Stimulated activated CD8-positive, alpha-beta memory T cell treated with anti-CD3 and anti-CD28 coated beads, Interleukin-7, amount 100 ng/mL, for 48 hours (primary cell): ENCODE data around the gene SORCS2.

Experiments used
- DNase-seq, 2 donors: peaks; one replicate each; pipeline ENCODE4 v3.0.0-alpha.2; 2020; ENCODE audit warnings: low read depth in 1 of 2; ENCODE audit errors: extremely low read depth in 1 of 2

The SORCS2 gene

DNA sequence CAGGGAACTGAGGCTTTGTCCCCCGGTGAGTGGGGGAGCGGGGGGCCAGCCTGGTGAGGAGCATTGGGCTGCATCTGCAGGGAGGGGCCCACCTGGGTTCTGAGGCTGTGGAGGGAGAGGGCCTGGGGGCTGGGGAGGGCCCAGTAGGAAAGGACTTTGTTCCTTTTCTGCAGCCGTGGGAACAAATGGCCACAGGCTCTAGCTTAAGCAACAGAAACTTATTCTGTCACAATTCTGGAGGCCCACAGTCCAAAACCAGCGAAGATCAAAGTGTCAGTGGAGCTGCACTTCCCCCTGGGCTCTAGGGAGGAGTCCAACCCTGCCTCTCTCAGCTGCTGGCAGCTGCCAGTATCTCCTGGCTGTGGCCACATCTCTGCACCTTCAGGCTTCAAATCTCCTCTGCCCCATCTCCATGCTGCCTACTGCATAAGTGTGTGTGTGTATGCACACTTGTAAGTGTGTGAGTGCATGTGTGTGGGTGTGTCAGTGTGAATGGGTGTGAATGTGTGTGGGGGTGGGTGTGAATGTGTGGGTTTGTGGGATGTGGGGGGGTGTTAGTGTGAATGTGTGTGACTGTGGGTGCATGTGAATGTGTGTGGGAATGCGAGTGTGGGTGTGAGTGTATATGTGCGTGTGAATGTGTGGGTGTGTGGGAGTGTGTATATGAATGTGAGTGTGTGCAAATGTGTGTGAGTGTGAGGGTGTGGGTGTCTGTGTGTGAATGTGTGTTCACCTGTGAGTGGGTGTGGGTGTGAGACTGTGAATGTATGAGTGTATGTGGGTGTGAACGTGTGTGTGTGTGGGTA lies 446.8 kb downstream of the SORCS2 start:
- DNase-seq = no peak

DNA sequence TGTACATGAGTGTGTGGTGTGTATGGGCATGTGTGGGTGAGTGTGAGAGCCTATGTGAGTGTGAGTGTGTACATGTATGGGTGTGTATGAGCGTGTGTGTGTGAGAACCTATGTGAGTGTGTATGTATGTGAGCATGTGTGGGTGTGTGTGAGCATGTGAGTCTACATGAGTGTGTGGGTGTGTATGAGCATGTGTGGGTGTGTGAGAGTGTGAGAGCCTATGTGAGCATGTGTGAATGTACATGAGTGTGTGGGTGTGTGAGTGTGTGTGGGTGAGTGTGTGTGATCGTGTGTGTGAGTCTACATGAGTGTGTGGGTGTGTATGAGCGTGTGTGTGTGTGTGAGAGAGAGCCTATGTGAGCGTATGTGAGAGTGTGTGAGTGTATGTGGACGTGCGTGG lies 447.8 kb downstream of the SORCS2 start:
- DNase-seq = no peak

DNA sequence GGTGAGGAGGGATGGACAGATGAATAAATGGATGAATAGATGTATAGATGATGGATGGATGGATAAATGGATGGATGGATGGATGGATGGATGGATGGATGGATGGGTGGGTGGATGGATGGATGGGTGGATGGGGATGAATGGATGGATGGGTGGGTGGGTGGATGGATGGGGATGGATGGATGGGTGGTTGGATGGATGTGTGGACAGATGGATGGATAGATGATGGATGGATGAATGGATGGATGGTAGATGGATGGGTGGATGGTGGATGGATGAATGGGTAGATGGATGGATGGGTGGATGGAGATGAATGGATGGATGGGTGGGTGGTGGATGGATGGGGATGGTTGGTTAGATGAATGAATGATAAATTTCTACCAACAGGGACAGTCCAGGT lies 449.4 kb downstream of the SORCS2 start:
- no peak for DNase-seq

DNA sequence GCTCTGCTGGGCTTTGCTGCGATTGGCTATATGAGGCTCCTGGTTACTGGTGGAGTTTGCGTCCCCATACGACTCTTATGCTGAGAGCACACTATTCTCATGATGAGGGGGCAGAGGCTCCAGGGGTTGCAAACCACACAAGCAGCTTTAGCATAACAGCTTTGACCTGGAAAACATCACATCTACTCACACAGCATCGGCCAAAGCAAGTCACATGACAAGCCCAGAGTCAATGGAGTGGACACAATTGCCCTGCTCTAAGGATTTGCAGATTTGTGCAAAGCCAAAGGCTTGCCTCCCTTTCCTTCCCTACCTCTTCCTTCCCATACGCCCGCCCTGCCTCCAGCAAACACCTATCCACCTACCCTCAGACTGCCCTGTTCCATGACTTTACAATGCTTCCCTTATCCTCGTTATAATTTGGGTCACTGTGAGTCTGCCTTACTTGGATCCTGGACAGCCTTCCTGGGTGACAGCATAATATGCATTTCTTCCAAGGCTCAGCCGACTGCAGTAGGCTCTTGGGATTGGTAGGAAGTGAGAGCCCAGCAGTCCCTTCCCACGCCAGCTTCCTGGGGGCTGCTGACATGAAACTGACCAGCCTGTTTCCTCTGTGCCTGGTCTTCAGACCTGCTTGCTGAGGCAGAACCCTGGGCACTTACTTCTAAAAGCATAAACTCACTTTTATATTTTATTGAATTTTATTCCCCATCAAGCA lies 450.6 kb downstream of the SORCS2 start:
- DNase-seq = no peak

DNA sequence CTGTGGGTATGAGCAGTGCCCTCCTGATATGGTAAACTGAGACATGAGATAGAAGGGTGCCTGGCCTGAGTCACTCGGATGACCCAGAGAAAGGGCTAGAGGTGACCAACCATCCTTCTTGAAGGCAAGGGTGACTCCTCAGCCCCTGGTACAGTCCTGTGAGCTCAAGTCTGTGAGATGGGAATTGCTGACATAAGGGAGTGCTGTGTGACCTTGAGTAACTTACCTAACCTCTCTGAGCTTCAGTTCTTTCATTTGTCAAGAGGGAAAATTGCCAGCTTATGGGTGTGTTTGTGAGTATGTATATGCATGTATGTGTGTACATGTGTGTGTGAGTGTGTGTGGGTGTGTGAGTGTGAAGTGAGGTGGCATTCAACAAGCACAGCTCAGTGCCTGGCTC lies 452.8 kb downstream of the SORCS2 start:
- no peak for DNase-seq

DNA sequence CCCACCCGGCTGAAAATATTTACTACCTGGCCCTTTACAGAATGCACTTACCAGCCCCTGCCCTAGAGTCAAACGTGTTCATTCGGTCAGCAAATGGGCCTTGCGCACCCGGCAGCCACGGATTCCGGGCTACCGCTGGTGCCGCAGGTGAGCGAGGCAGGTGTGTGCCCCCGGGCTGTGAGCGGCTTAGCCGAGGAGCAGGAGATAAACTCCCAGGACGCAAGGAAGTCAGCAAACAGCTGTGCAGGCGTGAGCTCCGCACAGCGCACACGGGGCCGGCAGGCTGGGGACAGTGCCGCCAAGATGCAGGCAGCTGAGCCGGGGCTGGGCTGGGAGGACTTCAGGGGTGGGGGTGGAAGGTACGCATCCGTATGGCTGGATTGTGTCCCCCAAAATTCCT lies 453.6 kb downstream of the SORCS2 start:
- DNase-seq = no peak

DNA sequence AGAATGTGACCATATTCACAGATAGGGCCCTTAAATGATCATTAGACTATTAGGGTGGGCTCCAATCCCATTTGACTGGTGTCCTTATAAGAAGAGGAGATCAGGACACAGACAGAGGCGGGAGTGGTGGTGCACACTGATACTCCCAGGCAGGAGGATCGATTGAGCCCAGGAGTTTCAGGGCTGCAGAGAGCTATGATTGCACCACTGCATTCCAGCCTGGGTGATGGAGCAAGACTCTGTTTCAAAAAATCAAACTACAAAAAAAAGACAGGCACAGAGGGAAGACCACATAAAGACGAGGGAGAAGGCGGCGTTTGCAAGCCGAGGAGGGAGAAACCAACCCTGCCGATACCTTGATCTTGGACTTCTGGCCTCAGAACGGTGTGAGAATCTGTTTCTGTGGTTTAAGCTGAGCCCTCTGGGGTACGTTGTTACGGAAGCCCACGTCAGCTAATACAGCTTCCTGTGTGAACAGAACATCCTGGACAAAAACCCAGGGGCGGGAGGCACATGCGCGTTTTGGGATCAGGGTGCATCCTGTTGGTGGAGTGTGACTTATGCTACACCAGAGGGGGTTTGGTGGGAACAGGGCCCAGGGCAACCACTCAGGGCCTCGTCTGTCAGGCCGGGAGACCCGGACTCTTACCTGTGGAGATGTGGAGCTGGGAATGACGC lies 454.2 kb downstream of the SORCS2 start:
- no peak for DNase-seq

DNA sequence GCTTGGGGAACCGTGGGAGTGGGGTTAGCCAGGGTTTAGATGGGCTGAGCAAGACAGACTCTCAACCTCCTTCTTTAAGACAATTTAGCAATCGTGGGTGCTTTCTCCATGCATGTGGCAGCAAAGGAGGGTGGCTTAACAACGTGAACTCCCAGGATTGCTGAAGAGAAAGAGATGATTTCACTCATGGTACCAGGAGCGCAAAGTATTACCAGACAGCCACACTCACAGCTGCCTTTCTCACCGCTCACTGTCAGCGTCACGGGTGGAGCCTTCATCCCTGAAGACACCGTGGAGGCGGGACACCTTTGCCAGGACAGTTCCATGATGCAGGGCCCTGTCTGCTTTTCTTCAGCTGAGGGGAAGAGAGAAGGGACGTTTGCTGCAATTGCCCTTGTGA lies 454.8 kb downstream of the SORCS2 start:
- DNase-seq = no peak

DNA sequence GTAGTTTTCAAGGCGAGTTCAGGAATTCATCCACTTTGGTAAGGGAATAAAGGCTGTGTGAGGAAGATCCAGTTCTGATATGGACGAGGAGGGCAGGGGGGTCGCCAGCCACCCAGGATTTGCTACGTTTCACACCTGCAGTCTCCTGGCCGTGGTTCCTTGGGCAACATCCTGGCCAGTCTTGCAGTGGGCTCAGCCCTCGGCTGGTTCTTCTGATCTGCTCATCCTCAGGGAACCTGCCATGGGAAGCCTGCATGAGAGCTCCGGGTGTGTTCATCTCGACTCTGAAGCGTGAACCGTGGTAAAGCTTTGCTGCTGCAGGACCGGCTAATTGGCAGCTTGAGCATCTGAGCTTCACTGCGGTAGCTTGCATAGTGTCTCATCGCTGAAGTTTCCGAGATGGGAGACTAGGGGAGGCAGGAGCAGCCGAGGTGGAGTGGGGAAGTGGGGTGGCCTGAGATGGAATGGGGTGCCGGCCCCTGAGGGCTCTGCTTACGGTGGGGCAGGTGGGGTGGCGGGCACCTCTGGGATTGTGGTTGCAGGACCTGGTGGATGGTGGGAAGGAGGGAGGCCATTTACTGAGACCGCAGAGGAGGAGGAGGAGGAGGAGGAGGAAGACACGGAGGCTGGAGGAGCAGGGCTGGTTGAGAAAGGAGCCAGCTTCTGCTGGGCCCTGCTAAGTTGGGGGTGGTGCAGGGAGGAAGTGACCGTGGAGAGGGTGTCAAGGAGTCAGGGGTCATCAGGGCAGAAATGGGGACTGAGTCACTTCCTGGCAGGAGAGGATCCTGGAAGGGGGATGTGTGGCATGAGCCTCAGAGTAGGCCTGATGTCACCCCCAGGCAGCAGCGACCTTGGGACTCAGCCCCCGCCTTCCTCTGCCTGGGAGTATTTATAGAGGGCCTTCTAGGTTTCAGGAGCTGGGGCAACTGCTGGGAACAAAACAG lies 455.5 kb downstream of the SORCS2 start:
- DNase-seq = no peak

DNA sequence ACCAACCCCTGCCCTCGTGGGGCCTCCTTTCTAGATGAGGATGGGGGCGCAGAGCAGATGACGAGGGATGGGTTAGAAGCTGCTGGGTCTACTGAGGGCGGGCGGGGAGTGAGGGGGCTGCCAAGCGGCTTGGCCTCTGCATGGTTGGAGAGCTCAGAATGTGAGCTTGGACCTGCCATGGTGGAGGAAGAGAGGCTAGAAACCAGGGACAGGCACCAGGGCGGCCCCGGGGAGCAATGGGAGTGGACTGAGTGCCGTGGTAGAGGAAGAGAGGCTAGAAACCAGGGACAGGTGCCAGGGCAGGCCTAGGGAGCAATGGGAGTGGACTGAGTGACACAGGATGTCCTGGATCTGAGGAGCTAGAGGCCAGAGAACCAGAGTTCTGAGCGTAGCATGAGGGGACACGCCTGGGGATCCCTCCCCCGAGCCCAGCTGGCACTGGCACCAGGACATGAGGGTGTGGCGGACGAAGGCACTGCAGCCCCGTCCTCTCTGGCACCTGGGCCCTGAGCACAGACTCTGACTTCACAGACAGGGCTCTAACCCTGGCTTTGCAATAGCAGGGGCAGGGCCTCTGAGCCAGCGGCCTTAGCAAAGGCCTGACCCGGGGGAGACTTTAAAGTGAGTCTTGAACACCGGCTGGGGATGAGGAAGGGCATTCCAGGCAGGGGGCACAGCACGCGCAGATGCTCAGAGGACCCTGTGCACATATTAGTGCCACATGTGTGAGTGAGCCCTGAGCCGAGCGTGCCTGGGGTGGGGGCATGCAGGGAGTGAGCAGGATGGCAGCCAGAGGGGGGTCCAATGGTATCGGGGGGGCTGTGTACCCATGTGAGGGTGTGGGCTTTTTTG lies 456.4 kb downstream of the SORCS2 start:
- no peak for DNase-seq

DNA sequence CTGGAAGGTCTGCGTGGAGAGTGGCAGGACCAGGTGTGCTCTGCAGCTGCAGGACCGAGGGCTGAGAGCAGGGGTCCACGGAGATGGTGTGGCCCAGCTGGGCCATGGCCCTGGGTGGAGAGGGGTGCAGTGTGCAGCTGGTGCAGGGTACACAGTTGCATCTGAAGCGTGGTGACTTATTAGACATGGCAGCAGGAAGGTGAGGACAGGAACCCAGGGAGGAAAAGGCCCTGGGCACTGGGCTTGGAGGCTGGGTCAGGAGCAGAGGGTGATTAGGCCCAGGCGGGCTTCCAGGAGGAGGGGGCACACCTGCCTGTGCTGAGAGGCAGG lies 457.0 kb downstream of the SORCS2 start:
- DNase-seq = no peak

DNA sequence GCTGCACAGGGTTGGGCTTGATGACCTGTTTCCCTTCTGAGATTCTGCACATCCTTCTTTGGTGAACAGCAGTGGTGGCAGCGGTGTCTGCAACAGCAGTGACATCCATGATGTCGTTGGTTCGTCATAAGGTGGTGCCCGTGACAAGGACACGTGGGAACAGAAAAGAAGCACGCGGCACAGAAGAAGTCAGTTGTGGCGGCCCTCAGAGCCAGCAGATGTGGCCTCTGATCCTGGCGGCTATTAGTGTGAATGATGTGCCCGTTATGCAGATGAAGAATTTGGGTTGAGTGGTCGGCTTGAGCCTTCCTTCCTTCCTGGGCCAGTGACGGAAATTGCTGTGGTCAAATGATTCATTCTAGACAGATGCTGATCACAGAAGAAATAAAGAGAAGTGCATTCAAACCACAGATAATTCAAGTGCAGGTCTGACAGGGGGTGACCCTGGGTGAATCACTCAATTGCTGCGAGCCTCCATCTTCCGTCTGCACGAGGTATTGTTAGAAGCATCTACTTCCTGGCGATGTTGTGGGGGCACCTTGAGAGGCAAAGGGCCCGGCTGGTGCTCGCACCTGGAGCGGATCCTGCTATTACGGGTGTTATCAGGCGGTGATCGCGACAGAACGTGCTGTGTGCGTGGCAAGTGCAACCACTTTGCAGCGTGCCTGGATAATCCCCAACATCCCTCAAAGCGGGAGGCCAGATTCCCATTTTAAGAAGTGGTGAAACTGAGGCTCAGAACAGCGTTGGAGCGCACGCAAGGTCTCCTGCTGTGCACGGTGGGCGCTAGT lies 457.6 kb downstream of the SORCS2 start:
- peak; percentile 34 to 51 for DNase-seq

DNA sequence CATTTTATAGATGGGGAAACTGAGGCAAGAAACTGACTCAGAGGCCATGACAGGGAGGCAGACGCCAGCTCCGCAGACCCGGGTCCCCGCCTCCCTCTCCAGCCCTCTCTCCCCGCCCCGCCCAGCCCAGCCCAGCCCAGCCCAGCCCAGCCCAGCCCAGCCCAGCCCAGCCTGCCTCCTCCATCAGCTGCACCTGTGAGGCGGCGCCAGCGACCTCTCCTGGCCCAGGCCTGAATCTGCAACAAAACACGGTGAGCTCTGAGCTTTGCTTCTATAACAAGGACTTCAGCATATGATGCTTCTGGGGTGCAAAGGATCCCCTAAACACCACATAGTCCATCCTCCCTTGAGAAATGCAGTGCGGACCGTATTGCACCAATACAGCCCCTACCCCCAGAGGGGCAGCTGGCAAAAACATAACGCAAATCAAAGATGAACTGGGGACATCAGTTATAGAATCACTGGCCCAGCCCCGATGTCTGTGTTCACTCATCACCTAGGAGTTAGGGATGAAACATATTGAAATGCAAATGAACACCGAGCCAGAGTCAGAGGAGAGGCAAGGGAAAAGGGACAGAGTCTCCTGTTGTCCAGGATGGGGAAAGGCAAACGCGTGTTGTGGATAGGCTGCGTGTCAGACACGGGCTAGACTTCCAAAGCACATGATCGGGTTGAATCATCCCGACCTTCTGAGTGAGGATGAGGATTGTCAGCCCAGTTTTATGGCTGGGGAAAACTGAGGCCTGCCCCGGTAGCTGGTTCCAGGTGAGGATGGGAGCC lies 458.5 kb downstream of the SORCS2 start:
- no peak for DNase-seq

DNA sequence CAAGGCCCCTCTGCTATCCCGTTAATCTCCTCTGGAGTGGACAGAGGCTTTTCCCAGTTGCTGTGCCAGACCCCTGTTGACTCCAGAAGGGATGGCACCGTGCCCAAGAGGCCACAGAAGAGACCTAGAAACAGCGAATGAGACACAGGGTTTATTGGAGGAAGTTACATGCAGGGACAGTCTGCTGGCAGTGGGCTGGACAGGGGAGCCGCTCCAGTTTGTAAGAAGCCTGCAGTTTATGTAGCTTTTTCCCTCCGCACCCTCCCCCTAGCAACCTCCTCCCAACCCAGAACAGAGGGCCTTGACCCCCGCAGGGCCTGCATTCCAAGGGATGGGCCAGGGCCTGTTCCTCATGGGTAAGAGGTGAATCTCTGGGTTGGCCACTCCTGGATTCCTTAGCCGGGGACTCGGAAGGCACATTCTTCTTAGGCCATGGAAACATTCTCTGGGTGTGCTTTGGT lies 459.2 kb downstream of the SORCS2 start:
- DNase-seq = no peak

DNA sequence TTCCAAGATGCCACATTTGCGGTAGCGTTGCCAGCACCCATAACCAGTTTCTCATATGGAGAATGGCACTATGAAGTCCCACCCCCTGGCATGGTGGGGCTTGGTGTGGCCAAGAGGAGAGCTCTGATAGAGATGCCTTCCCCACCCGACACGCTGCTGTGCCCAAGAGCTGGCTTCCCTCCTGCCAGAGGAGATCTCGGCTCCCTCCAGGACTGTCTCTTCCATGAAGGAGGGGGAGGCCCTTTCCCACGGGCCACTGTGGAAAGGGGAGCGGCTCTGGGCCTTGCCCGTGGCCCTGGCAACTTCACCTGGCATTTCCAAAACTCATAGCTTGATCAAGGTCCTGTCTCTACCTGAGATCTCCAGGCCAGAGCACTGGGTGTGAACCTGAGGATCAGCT lies 459.7 kb downstream of the SORCS2 start:
- no peak for DNase-seq

DNA sequence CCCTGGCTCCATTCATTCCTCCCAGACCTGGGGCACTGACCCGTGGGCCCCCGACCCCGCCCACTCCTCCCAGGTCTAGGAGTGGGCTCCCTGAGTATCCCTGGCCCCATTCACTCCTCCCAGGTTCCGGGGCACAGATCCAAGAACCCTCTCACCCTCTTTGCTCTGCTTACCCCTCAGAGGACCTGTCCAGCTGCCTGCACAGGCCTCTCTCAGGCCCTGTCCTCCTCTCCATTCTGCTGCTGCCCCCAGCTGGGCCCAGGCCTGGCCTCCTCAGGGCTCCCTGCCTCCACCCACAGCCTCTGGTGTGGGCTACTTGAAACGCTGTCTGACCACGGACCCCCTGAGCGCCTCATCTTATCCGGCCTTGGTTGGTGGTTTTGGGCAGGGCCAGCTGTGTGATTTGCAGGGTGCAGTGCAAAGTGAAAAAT lies 460.1 kb downstream of the SORCS2 start:
- DNase-seq = no peak

DNA sequence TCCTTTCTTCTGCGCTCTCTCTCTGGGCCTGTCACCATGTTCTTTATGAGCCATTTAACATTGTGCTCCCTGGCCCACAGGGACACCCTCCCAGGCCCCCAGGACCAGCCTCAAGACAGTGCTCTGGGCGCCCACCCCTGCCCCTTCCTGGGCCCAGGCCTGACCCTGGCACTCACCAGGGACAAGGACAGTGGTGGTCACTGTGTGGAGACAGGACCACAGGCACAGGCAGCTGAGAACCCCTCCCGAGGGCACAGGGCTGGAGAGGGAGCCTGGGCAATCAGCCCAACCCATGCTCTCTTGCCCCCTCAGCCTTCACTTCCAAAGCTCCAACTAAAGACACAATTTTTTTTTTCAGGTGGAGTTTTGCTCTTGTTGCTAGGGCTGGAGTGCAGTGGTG lies 460.6 kb downstream of the SORCS2 start:
- DNase-seq = no peak
